H1 (cell line): Measurements from ENCODE around the gene CD96. TPM values are rescaled to one million over a fixed set of nuclear protein-coding genes. Genes with fewer than 3 reads are reported as not detected.

Source experiments
- POLR2A ChIP-seq, 2 experiments: IDR thresholded peaks; 1 replicate in 1 of 2; 2 replicates in 1 of 2; pipeline ENCODE4 v1.6.1; 2011; ENCODE audit warnings: low read depth in 2 of 2, low read length in 2 of 2, mild to moderate bottlenecking in 2 of 2; ENCODE audit errors: control extremely low read depth in 1 of 2
- POLR2AphosphoS5 ChIP-seq: IDR thresholded peaks from 2 replicates; pipeline ENCODE4 v1.6.1; 2011; ENCODE audit warnings: low read depth, low read length
- SP4 ChIP-seq: IDR thresholded peaks from 2 replicates; pipeline ENCODE4 v1.6.1; 2012; ENCODE audit warnings: low read length, inconsistent platforms
- polyA plus RNA-seq, 7 experiments: library from polyadenylated mRNA; depleted of rRNA in 3 of 7; stranded (reverse) in 5 of 7; unstranded in 2 of 7; fragments of >200 nt in 5 of 7; fragments of 200-250 nt in 2 of 7; gene quantifications; 1 replicate in 5 of 7; 2 replicates in 1 of 7; 4 replicates in 1 of 7; pipeline versions ENCODE4 v1.2.1 to v1.2.3, GENCODE V29; 2011 to 2013; ENCODE audit warnings: missing spikeins in 2 of 7, mixed read lengths in 2 of 7
- total RNA-seq: library from RNA; stranded (reverse); fragmentation: NEBNext Ultra II Directional; extraction: Animal tissue kit (Norgen Biotek cat#: 25700); gene quantifications from 2 replicates; pipeline ENCODE4 v1.2.1, GENCODE V29; 2021

Gene CD96
- total and polyA plus RNA-seq, 2 of the 8 experiments (the other 6 are each of a cell fraction or from before 2014, with no cell fraction given) = not detected

GRCh38 chr3:111618945-111619344, 76.9 kb downstream of the CD96 start (continued):
- TF ChIP-seq SP4 = no peak
- TF ChIP-seq POLR2A (IDR thresholded peaks at IDR 0.05; ENCODE audit: control extremely low read depth in 1 of 2, low read depth in 2 of 2, low read length in 2 of 2) = no peak
- TF ChIP-seq POLR2AphosphoS5 = no peak
